H9 (cell line): ENCODE results near the gene TREM1. TPM values are rescaled to one million over a fixed set of nuclear protein-coding genes. Genes with fewer than 3 reads are reported as not detected.

Experiments
- DNase-seq: peaks from one replicate; pipeline ENCODE4 v3.0.0-alpha.2; 2017
- H2AFZ ChIP-seq: one replicate; pipeline ENCODE4 v1.6.1; 2013; ENCODE audit warnings: mild to moderate bottlenecking, low read length, control low read depth, moderate library complexity
- H2AK5ac ChIP-seq: 2 replicates; pipeline ENCODE4 v1.6.1; 2013; ENCODE audit warnings: low read length, control low read depth, mixed read lengths; ENCODE audit not compliant: insufficient read length
- H2BK120ac ChIP-seq: one replicate; pipeline ENCODE4 v1.6.1; 2013; ENCODE audit warnings: low read depth, mild to moderate bottlenecking, low read length, control low read depth, inconsistent platforms; ENCODE audit not compliant: poor library complexity, severe bottlenecking
- H2BK12ac ChIP-seq: 2 replicates; pipeline ENCODE4 v1.6.1; 2013; ENCODE audit warnings: low read length, control low read depth, mixed read lengths, low read depth; ENCODE audit not compliant: insufficient read length
- H2BK15ac ChIP-seq: 2 replicates; pipeline ENCODE4 v1.6.1; 2013; ENCODE audit warnings: low read depth, low read length, control low read depth
- H2BK20ac ChIP-seq: one replicate; pipeline ENCODE4 v1.6.1; 2013; ENCODE audit warnings: low read depth, mild to moderate bottlenecking, low read length, control low read depth, inconsistent platforms; ENCODE audit not compliant: poor library complexity, severe bottlenecking
- H2BK5ac ChIP-seq: 2 replicates; pipeline ENCODE4 v1.6.1; 2013; ENCODE audit warnings: low read length, control low read depth, mixed read lengths; ENCODE audit not compliant: insufficient read length
- H3K14ac ChIP-seq: 2 replicates; pipeline ENCODE4 v1.6.1; 2013; ENCODE audit warnings: low read length, control low read depth; ENCODE audit not compliant: insufficient read depth
- H3K18ac ChIP-seq: 2 replicates; pipeline ENCODE4 v1.6.1; 2013; ENCODE audit warnings: low read depth, mild to moderate bottlenecking, mixed read lengths, low read length, control low read depth; ENCODE audit not compliant: insufficient read length
- H3K23ac ChIP-seq: 2 replicates; pipeline ENCODE4 v1.6.1; 2013; ENCODE audit warnings: low read length, control low read depth, mixed read lengths, low read depth; ENCODE audit not compliant: insufficient read length
- H3K23me2 ChIP-seq: 2 replicates; pipeline ENCODE4 v1.6.1; 2013; ENCODE audit warnings: low read depth, mild to moderate bottlenecking, mixed read lengths, low read length, control low read depth; ENCODE audit not compliant: insufficient read length, poor library complexity, severe bottlenecking
- H3K27ac ChIP-seq: 2 replicates; pipeline ENCODE4 v1.5.1; 2013; ENCODE audit warnings: low read length, control low read depth, mixed read lengths, low read depth; ENCODE audit not compliant: insufficient read length
- H3K27me3 ChIP-seq: 2 replicates; pipeline ENCODE4 v1.6.1; 2013; ENCODE audit warnings: low read length, control low read depth, inconsistent platforms; ENCODE audit not compliant: insufficient read depth
- H3K4ac ChIP-seq: 2 replicates; pipeline ENCODE4 v1.6.1; 2013; ENCODE audit warnings: low read depth, mild to moderate bottlenecking, control low read depth, inconsistent platforms, low read length, moderate library complexity
- H3K4me1 ChIP-seq: 2 replicates; pipeline ENCODE4 v1.6.1; 2013; ENCODE audit warnings: low read length, control low read depth, inconsistent platforms; ENCODE audit not compliant: insufficient read depth
- H3K4me2 ChIP-seq: 2 replicates; pipeline ENCODE4 v1.6.1; 2013; ENCODE audit warnings: low read length, control low read depth, mixed read lengths; ENCODE audit not compliant: insufficient read length, insufficient read depth
- H3K56ac ChIP-seq: 2 replicates; pipeline ENCODE4 v1.6.1; 2013; ENCODE audit warnings: low read depth, mild to moderate bottlenecking, mixed read lengths, low read length, control low read depth; ENCODE audit not compliant: insufficient read length
- H3K79me1 ChIP-seq: 2 replicates; pipeline ENCODE4 v1.6.1; 2013; ENCODE audit warnings: low read depth, mild to moderate bottlenecking, moderate library complexity, low read length, control low read depth, inconsistent platforms; ENCODE audit not compliant: insufficient read depth, poor library complexity, severe bottlenecking
- H3K79me2 ChIP-seq: 2 replicates; pipeline ENCODE4 v1.6.1; 2013; ENCODE audit warnings: low read length, control low read depth, inconsistent platforms; ENCODE audit not compliant: insufficient read depth
- H3K9ac ChIP-seq: 2 replicates; pipeline ENCODE4 v1.6.1; 2013; ENCODE audit warnings: low read length, control low read depth, mixed read lengths; ENCODE audit not compliant: insufficient read length; ENCODE audit errors: extremely low read depth
- H3K9me3 ChIP-seq: one replicate; pipeline ENCODE4 v1.6.1; 2013; ENCODE audit warnings: low read depth, low read length, inconsistent platforms; ENCODE audit not compliant: control insufficient read depth
- H3T11ph ChIP-seq: one replicate; pipeline ENCODE4 v1.6.1; 2013; ENCODE audit warnings: mild to moderate bottlenecking, low read length, control low read depth, inconsistent platforms
- H4K20me1 ChIP-seq: one replicate; pipeline ENCODE4 v1.6.1; 2013; ENCODE audit not compliant: control insufficient read depth, insufficient read length, insufficient read depth
- H4K5ac ChIP-seq: 2 replicates; pipeline ENCODE4 v1.6.1; 2013; ENCODE audit warnings: low read depth, mild to moderate bottlenecking, mixed read lengths, low read length, control low read depth; ENCODE audit not compliant: insufficient read length
- H4K8ac ChIP-seq: replicated peaks from 2 replicates; pipeline ENCODE4 v1.6.1; 2013; ENCODE audit warnings: low read length, control low read depth, mixed read lengths, low read depth; ENCODE audit not compliant: insufficient read length
- H4K91ac ChIP-seq: 2 replicates; pipeline ENCODE4 v1.6.1; 2013; ENCODE audit warnings: low read depth, mild to moderate bottlenecking, moderate library complexity, mixed read lengths, low read length, control low read depth; ENCODE audit not compliant: insufficient read length
- H3K27ac Mint-ChIP-seq, 3 experiments: 2 replicates in 2 of 3; 3 replicates in 1 of 3; pipeline ENCODE4 v1.8.0; 2020 to 2021; ENCODE audit warnings: mixed read lengths in 3 of 3, mild to moderate bottlenecking in 1 of 3, moderate library complexity in 1 of 3
- H3K27me3 Mint-ChIP-seq: 2 replicates; pipeline ENCODE4 v1.8.0; 2021; ENCODE audit warnings: low read depth, mild to moderate bottlenecking, moderate library complexity, mixed read lengths
- H3K36me3 Mint-ChIP-seq, 3 experiments: 2 replicates in 2 of 3; 3 replicates in 1 of 3; pipeline ENCODE4 v1.8.0; 2020 to 2021; ENCODE audit warnings: low read depth in 3 of 3, mixed read lengths in 3 of 3; ENCODE audit not compliant: insufficient read depth in 1 of 3
- H3K4me1 Mint-ChIP-seq, 2 experiments: 2 replicates each; pipeline ENCODE4 v1.8.0; 2020; ENCODE audit warnings: mixed read lengths in 2 of 2
- H3K4me3 Mint-ChIP-seq, 2 experiments: 2 replicates in 1 of 2; 3 replicates in 1 of 2; pipeline ENCODE4 v1.8.0; 2020 to 2021; ENCODE audit warnings: mild to moderate bottlenecking in 2 of 2, mixed read lengths in 2 of 2, moderate library complexity in 1 of 2
- H3K9me3 Mint-ChIP-seq, 2 experiments: 2 replicates in 1 of 2; 3 replicates in 1 of 2; pipeline ENCODE4 v1.8.0; 2020; ENCODE audit warnings: mild to moderate bottlenecking in 2 of 2, mixed read lengths in 2 of 2, moderate library complexity in 1 of 2
- CTCF ChIP-seq: fragments of 200-600 bp; sonication (generic); conservative IDR thresholded peaks from 3 replicates; pipeline ENCODE4 v1.8.0; 2021; ENCODE audit warnings: antibody characterized with exemption, mild to moderate bottlenecking
- WGBS: extraction: QIAGEN DNeasy Blood & Tissue Kit; methylation state at CpG from one replicate; pipeline ENCODE4 v1.1.7; 2013; ENCODE audit warnings: missing lambda C conversion rate, low lambda C conversion rate, mixed read lengths; ENCODE audit not compliant: insufficient read length; ENCODE audit errors: extremely low coverage; 5-methylcytosine and 5-hydroxymethylcytosine counted together
- total RNA-seq: library from RNA; stranded (reverse); gene quantifications from 2 replicates; pipeline ENCODE4 v1.2.1, GENCODE V29; 2021

The TREM1 gene
- total RNA-seq, 1 experiment from 2014 or later: not detected

GRCh38 chr6:41224800-41225199 lies 61.7 kb downstream of the TREM1 start:
- H3K27ac Mint-ChIP-seq: no peak overlapping the region

More at GRCh38 chr6:41224800-41225199, 61.7 kb downstream of the TREM1 start:
- no peaks in the 10 kb centered on the region for H3K23me2 ChIP-seq
- H3K27me3 ChIP-seq: no peaks in the 10 kb centered on the region
- no peak overlapping the region for H3K4me2 ChIP-seq
- no peak overlapping the region for H4K5ac ChIP-seq
- H2BK12ac ChIP-seq: no peak overlapping the region
- no peaks in the 10 kb centered on the region; a peak in 1 of 7 replicates for H3K36me3 Mint-ChIP-seq
- peaks cover 4 to 5% of the 10 kb centered on the region in 2 experiments; a peak in 2 of 5 replicates for H3K9me3 Mint-ChIP-seq
- H4K8ac ChIP-seq: no peak overlapping the region
- no peak overlapping the region for H3K4ac ChIP-seq
- H3K4me3 Mint-ChIP-seq: no peak overlapping the region
- H3K4me1 ChIP-seq: no peaks in the 10 kb centered on the region
- H4K20me1 ChIP-seq: no peaks in the 10 kb centered on the region
- H4K91ac ChIP-seq: no peak overlapping the region
- H3T11ph ChIP-seq: no peak overlapping the region
- DNase-seq: no peak
- H2BK5ac ChIP-seq: no peak overlapping the region
- no CpG with 5 or more reads among the region's 1 CpG for WGBS
- no peak overlapping the region for H3K27ac ChIP-seq
- H3K14ac ChIP-seq: no peak overlapping the region
- H2BK20ac ChIP-seq: no peak overlapping the region
- H3K56ac ChIP-seq: no peak overlapping the region
- no peak overlapping the region for H3K23ac ChIP-seq
- peaks cover 2 to 6% of the 10 kb centered on the region in 2 experiments; a peak in 2 of 4 replicates for H3K4me1 Mint-ChIP-seq
- no peak overlapping the region for H2AFZ ChIP-seq
- H3K18ac ChIP-seq: no peak overlapping the region
- H2BK15ac ChIP-seq: no peak overlapping the region
- H2BK120ac ChIP-seq: no peak overlapping the region
- H3K79me1 ChIP-seq: no peaks in the 10 kb centered on the region
- TF ChIP-seq CTCF: no peak
- H3K79me2 ChIP-seq: no peaks in the 10 kb centered on the region
- peaks cover 12% of the 10 kb centered on the region; the same call in 1 of the 2 replicates for H3K27me3 Mint-ChIP-seq
- H3K9me3 ChIP-seq: no peaks in the 10 kb centered on the region
- no peak overlapping the region for H2AK5ac ChIP-seq
- no peak overlapping the region for H3K9ac ChIP-seq

Other genes starting within 250 kb of the TREM1 start
- gene UNC5CL, start 247.5 kb downstream of the TREM1 start, total RNA-seq: 0.79 and 0.81 TPM in 2 replicates
- gene TSPO2, start 244.2 kb downstream of the TREM1 start, total RNA-seq: not detected in 2 replicates
- gene APOBEC2, start 233.5 kb downstream of the TREM1 start, total RNA-seq: not detected in 2 replicates
- gene OARD1, start 214.3 kb downstream of the TREM1 start, total RNA-seq: 35.8 and 36.6 TPM in 2 replicates
- 41.4 and 43.0 TPM in 2 replicates for gene NFYA, start 213.7 kb downstream of the TREM1 start, total RNA-seq
- gene TREML1, start 132.3 kb downstream of the TREM1 start, total RNA-seq: not detected in 2 replicates
- gene TREM2, start 123.6 kb downstream of the TREM1 start, total RNA-seq: 0.31 TPM in 1 of 2 replicates, not detected in the other
- gene TREML2, start 85.5 kb downstream of the TREM1 start, total RNA-seq: 0.07 TPM in 2 replicates
- gene TREML4, start 58.3 kb downstream of the TREM1 start, total RNA-seq: not detected in 2 replicates
- not detected in 2 replicates for gene NCR2, start 48.9 kb upstream of the TREM1 start, total RNA-seq